HG03060 (cell line): ENCODE results near the gene MDM1.

ENCODE experiments used
- ATAC-seq: cut with Tn5 transposase; IDR thresholded peaks from one replicate; pipeline ENCODE4 v1.9.1; 2021; ENCODE audit warnings: low read depth, moderate number of reproducible peaks; ENCODE audit not compliant: unreplicated experiment

The MDM1 gene

GRCh38 chr12:68281322-68282077 is 50.7 kb downstream of the MDM1 start:
- ATAC-seq: no peak

- ATAC-seq: no peak
These were observed 51.9 kb downstream of the MDM1 start for GRCh38 chr12:68280240-68280639.

GRCh38 chr12:68279227-68280054 is 52.7 kb downstream of the MDM1 start:
- no peak for ATAC-seq

DNA sequence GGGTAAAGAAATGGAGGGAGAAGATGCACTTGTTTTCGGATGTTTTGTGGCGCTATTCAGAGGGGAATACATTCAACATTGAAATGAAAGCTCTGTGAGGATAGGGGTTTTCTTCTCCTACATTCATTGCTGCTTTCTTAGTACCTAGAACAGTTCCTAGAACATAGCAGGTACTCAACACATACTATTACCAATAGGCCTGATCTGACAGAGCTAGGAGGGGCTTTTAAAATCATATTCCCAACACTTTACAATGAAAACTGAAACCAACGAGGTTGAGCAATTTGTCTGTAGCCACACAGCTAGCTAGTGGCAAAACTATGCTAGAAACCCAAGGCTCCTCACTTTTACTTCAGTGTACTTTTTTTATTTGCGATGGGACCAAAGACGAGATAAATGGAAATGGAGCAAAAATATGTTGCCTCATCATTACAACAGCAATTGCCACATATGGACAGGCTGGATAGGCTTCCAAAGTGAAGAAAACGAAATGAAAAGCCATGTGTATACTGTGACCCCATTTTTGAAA is 55.7 kb downstream of the MDM1 start:
- ATAC-seq: no peak

GRCh38 chr12:68272732-68273131 is 59.4 kb downstream of the MDM1 start:
- no peak for ATAC-seq

DNA sequence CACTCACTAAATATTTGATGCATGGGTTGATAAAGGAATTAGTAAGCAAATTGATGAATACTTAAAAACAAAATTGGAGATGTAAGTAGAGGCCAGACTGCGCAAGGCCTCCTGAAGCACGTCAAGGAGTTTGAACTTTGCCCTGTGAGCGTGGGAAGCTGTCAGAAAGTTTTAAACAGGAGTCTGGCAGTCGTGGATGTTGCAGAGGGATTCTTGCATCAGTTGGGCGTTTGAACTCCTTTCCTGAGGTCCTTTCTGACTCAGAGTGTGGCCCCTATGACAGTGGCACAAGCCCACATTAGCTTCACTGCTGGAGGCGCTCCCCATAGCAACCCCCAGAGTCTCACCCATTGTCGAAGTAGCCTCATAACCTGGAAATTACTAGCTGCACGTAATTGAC is 60.8 kb downstream of the MDM1 start:
- ATAC-seq: no peak

DNA sequence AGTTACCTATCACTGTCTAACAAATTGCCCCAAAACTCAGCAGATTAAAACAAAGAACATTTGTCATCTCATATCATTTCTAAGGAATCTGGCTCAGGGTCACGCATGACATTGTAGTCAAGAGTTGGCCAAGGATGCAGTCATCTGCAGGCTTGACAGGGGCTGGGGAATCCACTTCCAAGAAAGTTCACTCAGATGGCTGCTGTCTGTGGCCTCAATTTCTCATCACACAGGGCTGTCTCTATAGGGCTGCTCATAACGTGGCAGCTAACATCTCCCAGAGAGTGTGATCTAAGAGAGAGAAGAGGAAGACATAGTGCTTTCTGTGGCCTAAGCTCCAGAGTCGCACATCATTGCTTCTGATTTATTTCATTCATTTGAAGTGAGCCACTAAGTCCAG is 61.8 kb downstream of the MDM1 start:
- ATAC-seq: no peak

DNA sequence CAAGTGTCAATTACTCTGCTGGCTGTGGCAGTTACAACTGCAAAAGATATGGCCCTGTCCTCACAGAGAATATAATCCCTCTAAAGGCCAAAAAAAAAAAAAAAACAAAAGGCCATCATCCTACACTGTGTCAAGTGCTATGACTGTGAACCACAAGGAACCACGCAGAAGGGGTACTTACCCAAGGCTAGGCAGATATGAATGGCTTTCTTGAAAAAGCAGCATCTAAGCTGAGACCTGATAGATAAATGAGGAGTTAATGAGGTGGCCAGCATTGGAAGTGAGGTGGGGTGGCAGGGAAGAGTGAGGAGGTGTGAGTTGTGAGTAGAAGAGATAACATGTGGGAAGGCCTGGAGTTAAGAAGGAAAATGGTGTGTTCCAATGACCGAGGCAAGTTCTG is 62.4 kb downstream of the MDM1 start:
- ATAC-seq: no peak

DNA sequence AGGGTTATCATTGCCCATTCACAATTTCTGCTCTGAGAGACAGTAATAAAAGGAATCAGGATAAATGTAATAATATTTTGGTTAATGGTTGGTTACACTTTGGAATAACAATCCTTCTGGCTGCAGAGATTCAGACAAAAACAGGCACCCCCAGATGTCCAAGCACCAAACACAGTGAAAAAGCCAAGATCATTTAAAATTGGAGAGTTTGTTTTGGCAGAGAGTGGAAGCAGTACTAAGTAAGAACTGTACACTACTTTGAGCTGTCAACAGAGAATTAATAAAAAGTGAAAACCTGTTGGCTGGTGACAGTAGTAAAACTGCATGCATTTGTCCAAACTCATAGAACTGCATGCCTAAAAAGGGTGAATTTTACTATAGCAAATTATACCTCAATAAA is 63.2 kb downstream of the MDM1 start:
- ATAC-seq: no peak

DNA sequence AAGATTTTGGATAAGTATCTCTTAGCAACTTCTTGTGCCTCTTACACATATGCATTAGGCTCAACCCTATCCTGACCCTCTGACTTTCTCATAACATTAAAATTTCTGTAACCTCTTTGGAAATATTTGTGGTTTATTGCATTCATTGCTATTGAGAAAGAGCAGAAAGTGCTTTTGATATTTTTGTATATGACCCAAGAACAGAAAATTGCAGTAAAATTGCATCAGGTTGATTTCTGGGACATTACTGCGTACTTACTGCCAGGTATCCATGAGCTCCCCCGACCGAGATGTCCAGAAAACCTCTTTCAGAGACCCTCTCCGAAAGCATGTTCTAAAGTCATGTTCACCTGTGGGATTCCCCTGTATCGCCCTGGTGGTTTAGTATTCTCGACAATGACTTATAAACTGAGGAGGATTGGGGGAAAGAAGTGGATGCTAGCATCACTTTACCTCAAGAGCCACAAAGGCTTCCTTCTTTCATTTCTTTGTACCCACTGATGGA is 64.2 kb downstream of the MDM1 start:
- ATAC-seq: no peak

DNA sequence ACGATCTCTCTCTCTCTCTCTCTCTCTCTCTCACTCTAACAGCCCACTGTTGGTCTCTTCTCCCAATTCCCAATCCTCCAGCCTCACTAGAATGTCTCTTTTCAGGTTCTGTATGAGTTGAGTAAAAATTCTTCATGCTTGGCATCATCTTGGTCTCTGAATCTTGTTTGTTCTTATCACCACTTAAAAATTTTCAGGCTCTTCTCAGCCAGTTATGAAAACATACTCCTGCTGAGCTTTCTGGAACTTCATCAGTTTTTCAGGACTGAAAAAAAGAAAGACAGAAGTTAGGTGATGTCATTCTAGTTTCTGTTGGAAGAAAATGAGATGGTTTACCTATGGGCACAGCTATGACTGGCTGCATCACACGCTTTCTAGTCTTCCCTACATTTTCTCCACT is 67.3 kb downstream of the MDM1 start:
- ATAC-seq: no peak

DNA sequence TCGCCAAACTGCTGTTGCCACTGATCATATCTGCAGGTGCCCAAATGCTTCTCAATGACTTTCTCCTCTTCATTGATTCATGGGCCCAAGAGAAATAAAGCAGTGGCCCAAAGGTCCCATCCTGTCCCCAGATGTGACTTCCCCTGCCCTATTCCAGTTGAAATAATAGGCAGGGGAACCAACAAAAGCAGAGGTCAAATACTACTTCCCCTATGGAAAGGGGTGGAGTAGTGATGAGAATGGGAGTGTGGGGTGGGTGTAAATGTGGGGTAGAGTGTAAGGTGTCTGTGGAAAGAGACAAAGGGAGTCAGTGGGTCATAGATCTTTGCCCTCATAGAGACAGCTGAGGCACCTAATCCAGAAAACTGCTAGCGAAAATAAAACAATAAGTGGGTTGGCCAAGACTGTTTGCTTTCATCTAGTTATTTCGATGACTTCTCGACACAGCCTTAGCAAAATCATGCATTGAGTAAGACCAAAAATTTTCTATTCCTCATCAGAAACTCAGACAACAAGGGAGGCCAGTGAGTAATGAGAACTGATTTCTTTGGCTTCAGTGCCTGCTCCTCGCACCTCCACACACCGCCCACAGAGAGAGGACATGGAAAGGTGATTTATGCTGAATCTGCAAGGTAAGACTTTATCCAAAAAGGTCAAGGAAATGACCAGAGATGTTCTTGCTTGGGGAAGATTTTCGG is 67.9 kb downstream of the MDM1 start:
- no peak for ATAC-seq

DNA sequence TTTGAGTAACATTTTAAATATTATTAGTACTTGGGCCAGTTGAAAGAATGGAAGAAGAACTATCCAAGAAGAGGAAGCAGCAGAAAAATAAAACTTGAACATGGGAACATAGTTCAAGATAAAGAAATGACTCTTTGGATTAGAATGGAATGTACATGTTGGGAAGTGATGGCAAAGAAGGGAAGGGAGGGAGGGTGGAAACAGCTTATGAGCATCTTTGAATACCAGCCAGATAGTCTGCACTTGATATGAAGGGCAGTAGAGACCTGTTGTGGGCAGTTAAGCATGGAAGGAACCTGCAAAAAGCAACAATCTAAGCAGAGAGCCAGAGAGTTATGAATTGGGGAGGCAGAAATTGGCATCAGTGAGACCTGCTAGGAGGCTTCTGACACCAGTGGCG is 68.8 kb downstream of the MDM1 start:
- no peak for ATAC-seq

DNA sequence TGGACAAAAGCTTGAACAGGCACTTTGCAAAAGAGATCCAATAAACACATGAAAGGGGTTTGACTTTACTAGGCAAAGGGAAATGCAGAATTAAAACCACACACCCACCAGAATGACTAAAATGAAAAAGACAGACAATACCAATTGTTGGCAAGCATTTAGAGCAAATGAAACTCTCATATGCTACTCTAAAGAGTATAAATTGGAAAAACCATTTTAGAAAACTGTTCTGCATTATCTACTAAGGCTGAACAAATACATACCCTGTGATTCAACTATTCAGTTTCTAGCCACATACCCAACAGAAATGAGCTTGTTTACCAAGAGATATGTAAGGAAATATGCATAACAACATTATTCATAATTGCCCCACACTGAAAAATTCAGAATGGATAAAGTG is 70.3 kb downstream of the MDM1 start:
- ATAC-seq: no peak

DNA sequence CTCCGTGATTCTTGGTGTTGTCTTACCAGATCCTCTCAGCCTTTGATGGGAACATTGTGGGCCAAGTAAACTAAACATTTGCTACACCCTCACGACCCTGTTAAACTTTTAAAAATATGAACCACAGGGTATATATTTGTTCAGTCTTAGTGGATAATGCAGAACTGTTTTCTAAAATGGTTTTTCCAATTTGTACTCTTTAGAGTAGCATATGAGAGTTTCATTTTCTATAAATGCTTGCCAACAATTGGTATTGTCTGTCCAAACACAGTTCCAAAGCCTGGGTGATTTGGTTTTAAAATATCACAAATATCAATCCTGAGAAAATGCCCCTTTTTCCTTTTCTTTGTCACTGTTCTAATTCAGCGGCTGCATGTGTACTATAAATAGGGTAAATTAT is 72.0 kb downstream of the MDM1 start:
- ATAC-seq: no peak

DNA sequence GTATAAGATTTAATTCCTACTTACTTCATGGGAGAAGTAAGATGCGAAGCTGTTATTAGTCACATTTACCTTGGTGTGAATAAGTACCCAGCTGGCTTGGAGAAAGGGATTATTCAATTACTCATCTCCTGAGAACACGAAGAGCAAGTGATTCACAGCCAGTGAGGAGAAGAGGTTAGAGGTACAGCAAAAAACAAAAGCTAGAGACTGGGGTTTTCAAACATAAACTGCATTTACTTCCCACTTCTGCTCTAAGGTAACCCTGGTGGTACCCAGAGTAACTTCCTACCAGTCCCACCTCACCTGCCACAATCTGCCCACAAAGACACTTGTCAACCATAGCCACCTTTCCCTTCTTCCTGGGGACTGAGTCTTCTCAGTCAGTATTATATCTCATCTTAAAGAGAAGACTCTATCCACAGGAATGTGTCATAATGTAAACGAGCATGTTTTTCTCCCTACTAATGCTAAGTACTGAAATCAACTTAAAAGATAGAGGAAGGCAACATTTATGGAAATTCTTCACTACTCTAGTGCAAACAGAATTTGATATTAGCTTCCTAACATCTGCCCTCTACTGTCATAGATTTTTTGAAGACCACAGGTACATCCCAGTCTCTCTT is 72.7 kb downstream of the MDM1 start:
- ATAC-seq: no peak

- ATAC-seq: no peak
These were observed 78.7 kb downstream of the MDM1 start, which contains the start of gene IL22 for GRCh38 chr12:68253504-68253903. Gene IL22, minus strand, starts transcription at chr12:68253604. Its CDS starts 156 bp downstream, at chr12:68253448.

- no peak for ATAC-seq
These were observed 80.1 kb downstream of the MDM1 start for GRCh38 chr12:68252077-68252476.

DNA sequence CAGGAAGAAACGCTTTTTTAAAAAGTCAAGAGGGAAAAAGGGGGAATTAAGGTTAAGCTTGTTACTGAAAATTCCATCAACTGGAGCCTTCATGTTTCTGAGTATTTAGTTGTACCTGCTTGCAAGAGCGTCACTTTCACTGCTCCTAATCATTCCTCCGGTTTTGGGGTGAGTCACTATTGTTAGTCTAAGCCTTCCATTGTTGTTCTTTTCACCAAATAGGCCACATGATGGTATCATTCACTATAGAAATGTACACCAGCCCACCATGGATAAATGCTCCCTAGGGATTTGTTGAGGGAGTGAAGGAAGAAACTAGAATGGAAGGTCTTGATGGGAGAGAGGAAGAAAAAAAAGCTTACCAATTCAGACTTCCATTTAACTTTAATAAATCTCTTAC is 81.7 kb downstream of the MDM1 start:
- no peak for ATAC-seq

DNA sequence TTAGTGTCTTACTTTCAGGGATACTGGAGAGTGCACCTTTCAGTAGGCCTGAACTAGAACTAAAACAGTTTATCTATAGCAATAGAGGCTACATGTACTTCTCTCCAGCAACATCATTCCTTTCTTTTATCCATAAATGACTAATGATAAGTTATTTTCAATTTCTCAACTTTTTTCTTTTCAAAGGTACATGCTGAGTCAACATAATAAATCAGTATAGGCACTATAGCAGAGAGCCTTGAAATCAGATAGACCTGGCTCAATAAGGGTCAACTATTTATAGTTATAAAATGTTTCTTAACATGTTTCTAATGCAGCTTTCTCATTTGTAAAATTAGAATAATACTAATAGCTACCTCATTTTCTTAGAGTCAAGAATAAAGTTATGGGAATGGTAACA is 84.4 kb downstream of the MDM1 start:
- ATAC-seq: no peak
